DMS153 (cell line): Measurements from ENCODE around the gene ITPR3.

Experiments
- DNase-seq: peaks from one replicate; lab custom pipeline; 2025; lab: John Stamatoyannopoulos, UW

The ITPR3 gene

GRCh38 chr6:33638556-33638955 lies 17.4 kb downstream of the ITPR3 start:
- no peak for DNase-seq

GRCh38 chr6:33639559-33639958 lies 18.4 kb downstream of the ITPR3 start:
- DNase-seq, result no peak

- DNase-seq, result no peak
Measured at GRCh38 chr6:33640361-33640760, 19.2 kb downstream of the ITPR3 start.

- no peak for DNase-seq
Measured at GRCh38 chr6:33641144-33641543, 20.0 kb downstream of the ITPR3 start.

GRCh38 chr6:33641602-33642001 lies 20.5 kb downstream of the ITPR3 start:
- DNase-seq, result no peak

- no peak for DNase-seq
Measured at GRCh38 chr6:33642897-33643296, 21.8 kb downstream of the ITPR3 start.

- no peak for DNase-seq
Measured at GRCh38 chr6:33651403-33651802, 30.3 kb downstream of the ITPR3 start.

- no peak for DNase-seq
Measured at GRCh38 chr6:33652002-33652401, 30.9 kb downstream of the ITPR3 start.

- DNase-seq, result no peak
Measured at GRCh38 chr6:33654831-33655554, 33.9 kb downstream of the ITPR3 start.

GRCh38 chr6:33656844-33657243 lies 35.7 kb downstream of the ITPR3 start:
- DNase-seq, result no peak

GRCh38 chr6:33658982-33659689 lies 38.0 kb downstream of the ITPR3 start:
- DNase-seq, result no peak

- DNase-seq, result no peak
Measured at GRCh38 chr6:33659986-33660385, 38.9 kb downstream of the ITPR3 start.

GRCh38 chr6:33661106-33661838 lies 40.1 kb downstream of the ITPR3 start:
- peak; percentile 7 for DNase-seq

- no peak for DNase-seq
Measured at GRCh38 chr6:33662318-33662717, 41.2 kb downstream of the ITPR3 start.

GRCh38 chr6:33663028-33663427 lies 41.9 kb downstream of the ITPR3 start:
- no peak for DNase-seq

- DNase-seq, result no peak
Measured at GRCh38 chr6:33663727-33664449, 42.8 kb downstream of the ITPR3 start.

- DNase-seq, result no peak
Measured at GRCh38 chr6:33664506-33665057, 43.5 kb downstream of the ITPR3 start.

- no peak for DNase-seq
Measured at GRCh38 chr6:33665957-33666356, 44.8 kb downstream of the ITPR3 start.

- no peak for DNase-seq
Measured at GRCh38 chr6:33667072-33667471, 46.0 kb downstream of the ITPR3 start.

GRCh38 chr6:33667776-33668175 lies 46.7 kb downstream of the ITPR3 start:
- DNase-seq, result no peak

- no peak for DNase-seq
Measured at GRCh38 chr6:33668328-33668727, 47.2 kb downstream of the ITPR3 start.

- DNase-seq, result no peak
Measured at GRCh38 chr6:33668914-33669313, 47.8 kb downstream of the ITPR3 start.
